H1 (cell line): ENCODE measurements around the gene DDIAS. TPM values are rescaled to one million over a fixed set of nuclear protein-coding genes. Genes with fewer than 3 reads are reported as not detected.
A peak's percentile ranks its signal among the peaks of the same experiment; 100 is the strongest.

Source experiments
- CTCF ChIA-PET: fragments of 300-600 bp; sonication (Branson Sonifier 250); formaldehyde crosslinking; loops from one replicate; lab custom pipeline; 2021; ENCODE audit not compliant: partially characterized antibody; lab: Charles Lee
- POLR2A ChIA-PET: fragments of 300-600 bp; sonication (Branson Sonifier 250); formaldehyde crosslinking; loops from one replicate; lab custom pipeline; 2021; ENCODE audit warnings: inconsistent platforms; ENCODE audit not compliant: partially characterized antibody; lab: Charles Lee
- DNase-seq, 2 experiments: peaks; one replicate each; pipeline versions ENCODE4 v3.0.0 to v3.0.0-alpha.2; 2010 to 2022; ENCODE audit warnings: low spot score in 2 of 2, low read depth in 1 of 2, mixed read lengths in 1 of 2
- FAIRE-seq: peaks from 2 replicates; lab custom pipeline; 2011; peaks lifted over from hg19 to GRCh38; lab: Jason Lieb, UNC
- H2AFZ ChIP-seq: 2 replicates; pipeline ENCODE4 v1.8.1; 2012; ENCODE audit warnings: low read length, inconsistent platforms
- H2AK5ac ChIP-seq: 2 replicates; pipeline ENCODE4 v1.6.1; 2013; ENCODE audit warnings: low read depth, low read length
- H2BK120ac ChIP-seq: replicated peaks from 2 replicates; pipeline ENCODE3; 2013; ENCODE audit warnings: low read depth, low read length, inconsistent platforms
- H2BK12ac ChIP-seq: 2 replicates; pipeline ENCODE4 v1.6.1; 2013; ENCODE audit warnings: low read depth, low read length
- H2BK15ac ChIP-seq: 2 replicates; pipeline ENCODE4 v1.6.1; 2013; ENCODE audit warnings: low read length
- H2BK20ac ChIP-seq: 2 replicates; pipeline ENCODE4 v1.6.1; 2013; ENCODE audit warnings: low read length
- H2BK5ac ChIP-seq: 2 replicates; pipeline ENCODE4 v1.6.1; 2013; ENCODE audit warnings: low read depth, low read length
- H3K14ac ChIP-seq: 2 replicates; pipeline ENCODE4 v1.6.1; 2013; ENCODE audit warnings: inconsistent platforms; ENCODE audit not compliant: insufficient read length
- H3K18ac ChIP-seq: 2 replicates; pipeline ENCODE4 v1.6.1; 2013; ENCODE audit warnings: low read length; ENCODE audit errors: extremely low read depth
- H3K23ac ChIP-seq: 2 replicates; pipeline ENCODE4 v1.6.1; 2013; ENCODE audit warnings: inconsistent platforms; ENCODE audit not compliant: insufficient read length
- H3K23me2 ChIP-seq: 2 replicates; pipeline ENCODE4 v1.6.1; 2013; ENCODE audit warnings: low read depth, low read length
- H3K27ac ChIP-seq: 2 replicates; pipeline ENCODE4 v1.6.1; 2011; ENCODE audit warnings: low read depth, low read length, inconsistent platforms
- H3K27me3 ChIP-seq, 4 experiments: replicated peaks in 1 of 4; 1 replicate in 1 of 4; 2 replicates in 3 of 4; pipeline versions ENCODE4 v1.6.1 to v1.8.1; 2011 to 2013; ENCODE audit warnings: low read length in 3 of 4, mild to moderate bottlenecking in 3 of 4, inconsistent platforms in 2 of 4, mixed read lengths in 2 of 4, moderate library complexity in 1 of 4; ENCODE audit not compliant: control insufficient read depth in 3 of 4, insufficient read depth in 3 of 4; ENCODE audit errors: extremely low read depth in 1 of 4
- H3K36me3 ChIP-seq, 4 experiments: 2 replicates each; pipeline versions ENCODE4 v1.6.1 to v1.8.1; 2011 to 2013; ENCODE audit warnings: mild to moderate bottlenecking in 4 of 4, low read length in 3 of 4, moderate library complexity in 2 of 4, control low read depth in 1 of 4, inconsistent platforms in 1 of 4; ENCODE audit not compliant: insufficient read depth in 4 of 4, control insufficient read depth in 2 of 4
- H3K4ac ChIP-seq: replicated peaks from 2 replicates; pipeline ENCODE3; 2013; ENCODE audit warnings: low read length, low read depth, mixed read lengths, inconsistent platforms; ENCODE audit not compliant: insufficient read length
- H3K4me1 ChIP-seq, 4 experiments: replicated peaks in 1 of 4; 1 replicate in 1 of 4; 2 replicates in 3 of 4; pipeline versions ENCODE4 v1.6.1 to v1.8.1; 2011 to 2013; ENCODE audit warnings: low read length in 3 of 4, inconsistent platforms in 2 of 4, mixed read lengths in 1 of 4; ENCODE audit not compliant: insufficient read depth in 4 of 4, control insufficient read depth in 3 of 4
- H3K4me2 ChIP-seq, 2 experiments: 2 replicates each; pipeline versions ENCODE4 v1.6.1 to v1.8.1; 2011 to 2013; ENCODE audit warnings: low read depth in 2 of 2, low read length in 2 of 2, control low read depth in 1 of 2, inconsistent platforms in 1 of 2, mild to moderate bottlenecking in 1 of 2; ENCODE audit not compliant: insufficient read depth in 1 of 2
- H3K4me3 ChIP-seq, 4 experiments: fragments of 200-600, 300-600 bp in 1 of 4; sonication (generic), shearing (Covaris generic), sonication (Bioruptor Twin) in 1 of 4; 2 replicates each; pipeline versions ENCODE4 v1.5.1 to v1.8.1; 2011 to 2016; ENCODE audit warnings: low read length in 4 of 4, low read depth in 3 of 4, control low read depth in 2 of 4, inconsistent platforms in 2 of 4, mild to moderate bottlenecking in 2 of 4, mixed read lengths in 1 of 4, moderate library complexity in 1 of 4; ENCODE audit not compliant: insufficient read depth in 2 of 4; ENCODE audit errors: extremely low read depth in 1 of 4
- H3K56ac ChIP-seq: replicated peaks from 2 replicates; pipeline ENCODE3; 2013; ENCODE audit warnings: low read depth, mild to moderate bottlenecking, mixed read lengths, low read length, inconsistent platforms; ENCODE audit not compliant: insufficient read length
- H3K79me1 ChIP-seq: 2 replicates; pipeline ENCODE4 v1.6.1; 2013; ENCODE audit warnings: low read depth, low read length, control low read depth
- H3K79me2 ChIP-seq, 2 experiments: 2 replicates each; pipeline versions ENCODE4 v1.6.1 to v1.8.1; 2012 to 2013; ENCODE audit warnings: low read length in 2 of 2, mild to moderate bottlenecking in 2 of 2, inconsistent platforms in 1 of 2; ENCODE audit not compliant: insufficient read depth in 2 of 2, control insufficient read depth in 1 of 2
- H3K9ac ChIP-seq, 4 experiments: replicated peaks in 1 of 4; 1 replicate in 1 of 4; 2 replicates in 3 of 4; pipeline versions ENCODE4 v1.6.1 to v1.8.1; 2011 to 2013; ENCODE audit warnings: low read depth in 3 of 4, low read length in 3 of 4, control low read depth in 2 of 4, mild to moderate bottlenecking in 2 of 4, moderate library complexity in 2 of 4, inconsistent platforms in 1 of 4; ENCODE audit errors: extremely low read depth in 1 of 4
- H3K9me3 ChIP-seq, 2 experiments: 2 replicates each; pipeline versions ENCODE4 v1.6.1 to v1.8.1; 2012 to 2013; ENCODE audit warnings: mild to moderate bottlenecking in 2 of 2, moderate library complexity in 2 of 2, control low read depth in 1 of 2, inconsistent platforms in 1 of 2, low read depth in 1 of 2, low read length in 1 of 2, mixed read lengths in 1 of 2; ENCODE audit not compliant: insufficient read depth in 2 of 2
- H4K20me1 ChIP-seq, 2 experiments: replicated peaks in 1 of 2; 2 replicates each; pipeline versions ENCODE3 to v1.8.1; 2011 to 2013; ENCODE audit warnings: inconsistent platforms in 2 of 2, low read length in 2 of 2, mild to moderate bottlenecking in 1 of 2; ENCODE audit not compliant: insufficient read depth in 2 of 2, control insufficient read depth in 1 of 2
- H4K5ac ChIP-seq: 2 replicates; pipeline ENCODE4 v1.6.1; 2013; ENCODE audit warnings: low read length, low read depth, mixed read lengths, inconsistent platforms; ENCODE audit not compliant: insufficient read length
- H4K8ac ChIP-seq: 2 replicates; pipeline ENCODE4 v1.8.0; 2013; ENCODE audit warnings: mild to moderate bottlenecking, moderate library complexity, low read length, inconsistent platforms; ENCODE audit not compliant: insufficient read depth; ENCODE audit errors: extremely low read depth
- H4K91ac ChIP-seq: replicated peaks from 2 replicates; pipeline ENCODE3; 2013; ENCODE audit warnings: low read length, mixed read lengths, inconsistent platforms; ENCODE audit not compliant: insufficient read length
- ASH2L ChIP-seq: fragments of 200-600, 300-600 bp; sonication (generic); IDR thresholded peaks from one replicate; pipeline ENCODE4 v1.7.1; 2017; ENCODE audit warnings: low read length
- BCL11A ChIP-seq, 2 experiments: IDR thresholded peaks; one replicate each; pipeline ENCODE4 v1.6.1; 2011; ENCODE audit warnings: low read depth in 2 of 2, low read length in 2 of 2, mild to moderate bottlenecking in 2 of 2
- CHD2 ChIP-seq: IDR thresholded peaks from 2 replicates; pipeline ENCODE4 v1.6.1; 2012; ENCODE audit warnings: low read length, improper control_type of control experiment
- CTCF ChIP-seq, 3 experiments: IDR thresholded peaks; 1 replicate in 2 of 3; 2 replicates in 1 of 3; pipeline versions ENCODE4 v1.5.1 to v1.6.1; 2011; ENCODE audit warnings: low read length in 3 of 3, mild to moderate bottlenecking in 3 of 3, inconsistent platforms in 2 of 3, low read depth in 1 of 3, moderate library complexity in 1 of 3; ENCODE audit not compliant: insufficient read depth in 1 of 3; ENCODE audit errors: control extremely low read depth in 1 of 3
- JUN ChIP-seq: IDR thresholded peaks from 2 replicates; pipeline ENCODE4 v1.6.1; 2011; ENCODE audit warnings: low read depth, mild to moderate bottlenecking, improper control_type of control experiment, low read length
- KDM4A ChIP-seq: IDR thresholded peaks from one replicate; pipeline ENCODE4 v1.7.1; 2012; ENCODE audit warnings: low read depth, mild to moderate bottlenecking, moderate library complexity, low read length, inconsistent platforms; ENCODE audit not compliant: severe bottlenecking
- NRF1 ChIP-seq: IDR thresholded peaks from 2 replicates; pipeline ENCODE4 v1.6.1; 2011; ENCODE audit warnings: mild to moderate bottlenecking, low read depth, low read length, improper control_type of control experiment
- RAD21 ChIP-seq, 2 experiments: IDR thresholded peaks in 1 of 2; conservative IDR thresholded peaks in 1 of 2; 2 replicates each; pipeline ENCODE4 v1.6.1; 2011; ENCODE audit warnings: low read depth in 2 of 2, low read length in 2 of 2, improper control_type of control experiment in 1 of 2, inconsistent platforms in 1 of 2, mild to moderate bottlenecking in 1 of 2, moderate library complexity in 1 of 2
- RXRA ChIP-seq: IDR thresholded peaks from 2 replicates; pipeline ENCODE4 v1.6.1; 2011; ENCODE audit warnings: low read depth, mild to moderate bottlenecking, low read length, moderate library complexity; ENCODE audit not compliant: insufficient read depth
- SIX5 ChIP-seq: IDR thresholded peaks from 2 replicates; pipeline ENCODE4 v1.6.1; 2011; ENCODE audit warnings: mild to moderate bottlenecking, low read depth, low read length
- ZNF274 ChIP-seq: IDR thresholded peaks from 2 replicates; pipeline ENCODE4 v1.7.0; 2012; ENCODE audit warnings: low read length, borderline replicate concordance; ENCODE audit errors: extremely low read depth
- WGBS, 2 experiments: shearing (Covaris generic) in 1 of 2; methylation state at CpG; one replicate each; pipeline versions ENCODE4 v1.1.6 to v1.1.7; 2013 to 2015; ENCODE audit warnings: low lambda C conversion rate in 2 of 2, mixed read lengths in 2 of 2, inconsistent platforms in 1 of 2, low coverage in 1 of 2, missing lambda C conversion rate in 1 of 2; ENCODE audit not compliant: insufficient replicate concordance in 2 of 2, insufficient coverage in 1 of 2, insufficient read length in 1 of 2; ENCODE audit errors: extremely low coverage in 1 of 2, missing lambda C conversion rate in 1 of 2; 5-methylcytosine and 5-hydroxymethylcytosine counted together
- polyA plus RNA-seq, 7 experiments: library from polyadenylated mRNA; depleted of rRNA in 3 of 7; stranded (reverse) in 5 of 7; unstranded in 2 of 7; fragments of >200 nt in 5 of 7; fragments of 200-250 nt in 2 of 7; gene quantifications; 1 replicate in 5 of 7; 2 replicates in 1 of 7; 4 replicates in 1 of 7; pipeline versions ENCODE4 v1.2.1 to v1.2.3, GENCODE V29; 2011 to 2013; ENCODE audit warnings: missing spikeins in 2 of 7, mixed read lengths in 2 of 7
- total RNA-seq: library from RNA; stranded (reverse); fragmentation: NEBNext Ultra II Directional; extraction: Animal tissue kit (Norgen Biotek cat#: 25700); gene quantifications from 2 replicates; pipeline ENCODE4 v1.2.1, GENCODE V29; 2021

DDIAS gene
- total and polyA plus RNA-seq, 2 of the 8 experiments (the other 6 are each of a cell fraction or from before 2014, with no cell fraction given), result 11.6 to 25.7 TPM

- H4K8ac ChIP-seq, result no peak overlapping the region
- H2BK5ac ChIP-seq, result no peak overlapping the region
- H3K56ac ChIP-seq, result no peak overlapping the region
- H4K5ac ChIP-seq, result no peak overlapping the region
- H3K23me2 ChIP-seq, result no peaks in the 10 kb centered on the region
- H3K23ac ChIP-seq, result no peak overlapping the region
- no peaks in the 10 kb centered on the region for H3K79me2 ChIP-seq
- H3K4ac ChIP-seq, result no peak overlapping the region
- H2BK120ac ChIP-seq, result no peak overlapping the region
- no peak overlapping the region for H3K14ac ChIP-seq
- no peak overlapping the region for H2AK5ac ChIP-seq
- no peaks in the 10 kb centered on the region for H3K27me3 ChIP-seq
- no peak overlapping the region for H3K18ac ChIP-seq
- H3K4me3 ChIP-seq, result no peak overlapping the region
- H3K9ac ChIP-seq, result no peak overlapping the region
- DNase-seq, result peak in 1 of 2 experiments; percentile 15
- H3K4me2 ChIP-seq, result no peak overlapping the region
- H4K91ac ChIP-seq, result no peak overlapping the region
- no peak overlapping the region for H2AFZ ChIP-seq
- peak; percentile 75 for FAIRE-seq
- H2BK20ac ChIP-seq, result no peak overlapping the region
- no peaks in the 10 kb centered on the region for H3K79me1 ChIP-seq
- no peaks in the 10 kb centered on the region for H3K36me3 ChIP-seq
- CTCF ChIA-PET, result interaction anchor here (0.9 to 6.8 kb wide), 6 partner anchors 23 to 169 kb away, joined by 3 to 82 read pairs (median 6); partner anchors contain the start of genes DDIAS and PRCP
- WGBS, 2 experiments, result 49% methylated on average over 5 of the region's 5 CpGs; no CpG with 5 or more reads in 1 of the 2 experiments
- peaks cover 0 to 3% (median 0%) of the 10 kb centered on the region in 4 experiments; a peak in 1 of 7 replicates for H3K4me1 ChIP-seq
- no peak overlapping the region for H2BK12ac ChIP-seq
- H3K27ac ChIP-seq, result no peak overlapping the region
- peaks cover 0 to 2% of the 10 kb centered on the region in 2 experiments for H4K20me1 ChIP-seq
- no peak overlapping the region for H2BK15ac ChIP-seq
- POLR2A ChIA-PET, result no interaction called here
- H3K9me3 ChIP-seq, result no peaks in the 10 kb centered on the region
- no peak for TF ChIP-seq ASH2L
- TF ChIP-seq RXRA, result no peak
- no peak for TF ChIP-seq ZNF274
- no peak for TF ChIP-seq CHD2
- peak; percentile 78 to 79 for TF ChIP-seq RAD21 (IDR thresholded peaks at IDR 0.05 in 1 of 2, conservative IDR thresholded peaks at IDR 0.05 in 1 of 2; ENCODE audit: low read depth in 2 of 2, low read length in 2 of 2)
- TF ChIP-seq JUN, result no peak
- no peak for TF ChIP-seq NRF1
- TF ChIP-seq SIX5, result no peak
- peak; percentile 76 to 83 (median 78) for TF ChIP-seq CTCF (IDR thresholded peaks at IDR 0.05; ENCODE audit: control extremely low read depth in 1 of 3, insufficient read depth in 1 of 3, low read depth in 1 of 3, low read length in 3 of 3)
- TF ChIP-seq BCL11A (IDR thresholded peaks at IDR 0.05; ENCODE audit: low read depth in 2 of 2, low read length in 2 of 2), result no peak
- no peak for TF ChIP-seq KDM4A
Observed at GRCh38 chr11:82864268-82864667, 37.3 kb upstream of the DDIAS start.
